HG03432 (cell line): ENCODE results near the gene WDR1.

Experiments
- ATAC-seq: cut with Tn5 transposase; IDR thresholded peaks from one replicate; pipeline ENCODE4 v1.9.1; 2021; ENCODE audit warnings: mild to moderate bottlenecking, moderate library complexity; ENCODE audit not compliant: unreplicated experiment

WDR1 gene

GRCh38 chr4:10100734-10101216 is 15.8 kb downstream of the WDR1 start:
- no peak for ATAC-seq

- ATAC-seq: no peak
Measured at GRCh38 chr4:10099499-10100325, 16.9 kb downstream of the WDR1 start.

GRCh38 chr4:10098780-10099160 is 17.8 kb downstream of the WDR1 start:
- ATAC-seq: no peak

GRCh38 chr4:10097906-10098779 is 18.5 kb downstream of the WDR1 start:
- ATAC-seq: no peak

- ATAC-seq: no peak
Measured at GRCh38 chr4:10096978-10097335, 19.6 kb downstream of the WDR1 start.

GRCh38 chr4:10096201-10096977 is 20.2 kb downstream of the WDR1 start:
- ATAC-seq: peak; percentile 85

- ATAC-seq: peak; percentile 37
Measured at GRCh38 chr4:10095296-10095991, 21.2 kb downstream of the WDR1 start.

GRCh38 chr4:10094841-10095240 is 21.8 kb downstream of the WDR1 start:
- no peak for ATAC-seq

GRCh38 chr4:10093801-10094552 is 22.6 kb downstream of the WDR1 start:
- ATAC-seq: no peak

- ATAC-seq: no peak
Measured at GRCh38 chr4:10093271-10093621, 23.4 kb downstream of the WDR1 start.

- no peak for ATAC-seq
Measured at GRCh38 chr4:10092481-10093270, 23.9 kb downstream of the WDR1 start.

GRCh38 chr4:10091531-10092181 is 24.9 kb downstream of the WDR1 start:
- ATAC-seq: no peak

- ATAC-seq: no peak
Measured at GRCh38 chr4:10090467-10091250, 25.9 kb downstream of the WDR1 start.

- no peak for ATAC-seq
Measured at GRCh38 chr4:10089346-10089745, 27.3 kb downstream of the WDR1 start.

- ATAC-seq: no peak
Measured at GRCh38 chr4:10088135-10089010, 28.2 kb downstream of the WDR1 start.

GRCh38 chr4:10087152-10087791 is 29.3 kb downstream of the WDR1 start:
- no peak for ATAC-seq
